Measurements from ENCODE around the gene PDSS2. TPM values are rescaled to one million over a fixed set of nuclear protein-coding genes. Genes with fewer than 3 reads are reported as not detected.
"Not testable (repeated sequence)": the region's sequence is repeated elsewhere in the genome, so short reads cannot be mapped to it uniquely, and the experiment has no call there.

The PDSS2 gene
- total RNA-seq, 8 experiments from 2014 or later, result 6.8 to 14.4 (median 8.7) TPM

DNA sequence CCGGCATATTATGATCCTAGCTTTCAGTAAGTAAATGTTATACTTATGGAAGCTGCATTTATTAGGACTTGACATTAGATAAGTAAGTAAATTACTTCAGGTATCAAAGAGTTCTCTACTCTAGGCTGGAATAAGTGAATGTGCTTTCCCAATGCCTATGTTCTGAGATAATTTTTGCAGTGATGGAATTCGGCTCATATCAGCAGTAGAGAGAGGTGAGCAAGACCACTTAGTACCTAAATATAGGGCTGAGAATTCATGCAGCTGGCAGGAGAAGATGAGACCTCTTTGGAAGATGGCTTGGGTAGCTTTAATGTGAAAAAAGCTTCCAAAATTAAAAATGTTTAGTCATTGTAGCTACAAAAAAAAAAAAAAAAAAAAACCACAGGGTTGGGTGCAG lies 330.8 kb downstream of the PDSS2 start:
- in situ Hi-C loops (cut with MboI; ENCODE audit: low pct_unique_long_range_greater_than_20kb in 2 of 9, low sequenced_read_pairs in 9 of 9, unreplicated experiment in 9 of 9), result no loop called here

GRCh38 chr6:107128175-107128574 lies 331.2 kb downstream of the PDSS2 start:
- in situ Hi-C loops (cut with MboI; ENCODE audit: low pct_unique_long_range_greater_than_20kb in 2 of 9, low sequenced_read_pairs in 9 of 9, unreplicated experiment in 9 of 9), result no loop called here

More for the DNA sequence above, 330.8 kb downstream of the PDSS2 start:
- ATAC-seq (replicated peaks in 6 of 8), result no peak
- Histone ChIP-seq H3K27ac (no peak overlapping the region), H3K4me3 (no peak overlapping the region), H3K4me1 (replicated peaks in 1 of 2) (peaks cover 3 to 6% of the 10 kb centered on the region in 2 donors)
- 65 to 100% (median 92%) methylated on average over 1 to 2 of the region's 2 CpGs; no CpG with 5 or more reads in 1 of the 10 experiments for WGBS, 10 experiments

GRCh38 chr6:107125771-107126170 lies 333.6 kb downstream of the PDSS2 start:
- no peak for ATAC-seq (replicated peaks in 6 of 8)
- peaks cover 3 to 6% of the 10 kb centered on the region in 2 donors for H3K4me1 ChIP-seq (replicated peaks in 1 of 2)
- H3K4me3 ChIP-seq, result no peak overlapping the region
- WGBS, 10 experiments, result 60 to 94% (median 78%) methylated on average over 1 to 4 of the region's 5 CpGs; no CpG with 5 or more reads in 4 of the 10 experiments
- in situ Hi-C loops (cut with MboI; ENCODE audit: low pct_unique_long_range_greater_than_20kb in 2 of 9, low sequenced_read_pairs in 9 of 9, unreplicated experiment in 9 of 9), result no loop called here
- no peak overlapping the region for H3K27ac ChIP-seq

More at GRCh38 chr6:107128175-107128574, 331.2 kb downstream of the PDSS2 start:
- H3K27ac ChIP-seq, result no peak overlapping the region
- 57 to 100% (median 86%) methylated on average over 1 of the region's 1 CpG; no CpG with 5 or more reads in 3 of the 10 experiments for WGBS, 10 experiments
- peaks cover 3 to 6% of the 10 kb centered on the region in 2 donors for H3K4me1 ChIP-seq (replicated peaks in 1 of 2)
- no peak overlapping the region for H3K4me3 ChIP-seq
- ATAC-seq (replicated peaks in 6 of 8), result no peak

DNA sequence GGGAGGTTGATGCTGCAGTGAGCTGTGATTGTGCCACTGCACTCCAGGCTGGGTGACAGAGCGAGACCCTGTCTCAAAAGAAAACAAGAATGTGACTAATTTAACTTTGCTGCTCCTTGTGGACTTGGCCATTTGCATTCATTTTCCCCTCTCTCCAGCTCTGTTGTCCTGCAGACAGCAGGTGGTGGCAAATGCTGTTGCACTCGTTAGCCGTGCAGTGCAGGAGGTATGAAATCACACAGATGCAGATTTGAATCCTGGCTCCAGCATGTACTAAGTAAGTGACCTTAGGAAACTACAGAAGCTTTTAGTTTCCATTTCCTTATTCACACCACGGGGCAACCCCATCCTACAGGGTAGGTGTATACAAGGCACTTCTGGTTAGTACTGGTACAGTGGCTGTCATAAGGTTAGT lies 334.4 kb downstream of the PDSS2 start:
- H3K27ac ChIP-seq, result no peak overlapping the region
- peak; percentile 22 to 96 (median 78) for ATAC-seq (replicated peaks in 6 of 8)
- H3K4me3 ChIP-seq, result no peak overlapping the region
- peaks cover 3 to 6% of the 10 kb centered on the region in 2 donors for H3K4me1 ChIP-seq (replicated peaks in 1 of 2)
- in situ Hi-C loops (cut with MboI; ENCODE audit: low pct_unique_long_range_greater_than_20kb in 2 of 9, low sequenced_read_pairs in 9 of 9, unreplicated experiment in 9 of 9), result no loop called here
- WGBS, 10 experiments, result 0 to 33% (median 17%) methylated on average over 1 to 4 of the region's 4 CpGs; no CpG with 5 or more reads in 4 of the 10 experiments

GRCh38 chr6:107123501-107123900 lies 335.9 kb downstream of the PDSS2 start:
- Histone ChIP-seq H3K4me3 (no peak overlapping the region), H3K27ac (no peak overlapping the region), H3K4me1 (replicated peaks in 1 of 2) (peaks cover 3 to 6% of the 10 kb centered on the region in 2 donors)
- in situ Hi-C loops (cut with MboI; ENCODE audit: low pct_unique_long_range_greater_than_20kb in 2 of 9, low sequenced_read_pairs in 9 of 9, unreplicated experiment in 9 of 9), result no loop called here
- ATAC-seq (replicated peaks in 6 of 8), result no peak
- whole genome bisulfite sequencing, 10 experiments, result 60 to 100% (median 100%) methylated on average over 1 to 5 of the region's 6 CpGs; no CpG with 5 or more reads in 1 of the 10 experiments

GRCh38 chr6:107122748-107123147 lies 336.6 kb downstream of the PDSS2 start:
- Histone ChIP-seq H3K27ac (no peak overlapping the region), H3K4me3 (no peak overlapping the region), H3K4me1 (replicated peaks in 1 of 2) (peaks cover 3 to 6% of the 10 kb centered on the region in 2 donors)
- WGBS, 10 experiments, result 90 to 100% (median 100%) methylated on average over 1 to 4 of the region's 4 CpGs; no CpG with 5 or more reads in 3 of the 10 experiments
- in situ Hi-C loops (cut with MboI; ENCODE audit: low pct_unique_long_range_greater_than_20kb in 2 of 9, low sequenced_read_pairs in 9 of 9, unreplicated experiment in 9 of 9), result no loop called here
- no peak for ATAC-seq (replicated peaks in 6 of 8)

GRCh38 chr6:107121964-107122495 lies 337.3 kb downstream of the PDSS2 start:
- Histone ChIP-seq H3K27ac (no peak overlapping the region), H3K4me3 (no peak overlapping the region), H3K4me1 (replicated peaks in 1 of 2) (peaks cover 4 to 6% of the 10 kb centered on the region in 2 donors)
- no peak for ATAC-seq (replicated peaks in 6 of 8)
- in situ Hi-C loops (cut with MboI; ENCODE audit: low pct_unique_long_range_greater_than_20kb in 2 of 9, low sequenced_read_pairs in 9 of 9, unreplicated experiment in 9 of 9), result no loop called here
- 60 to 100% (median 93%) methylated on average over 1 to 8 of the region's 8 CpGs; no CpG with 5 or more reads in 2 of the 10 experiments for WGBS, 10 experiments

- H3K4me3 ChIP-seq, result no peak overlapping the region
- H3K27ac ChIP-seq, result no peak overlapping the region
- 81 to 100% (median 90%) methylated on average over 1 to 6 of the region's 6 CpGs; no CpG with 5 or more reads in 2 of the 10 experiments for WGBS, 10 experiments
- H3K4me1 ChIP-seq (replicated peaks in 1 of 2), result peaks cover 6 to 7% of the 10 kb centered on the region in 2 donors
- in situ Hi-C loops (cut with MboI; ENCODE audit: low pct_unique_long_range_greater_than_20kb in 2 of 9, low sequenced_read_pairs in 9 of 9, unreplicated experiment in 9 of 9), result no loop called here
- no peak for ATAC-seq (replicated peaks in 6 of 8)
These were observed 338.1 kb downstream of the PDSS2 start for GRCh38 chr6:107121266-107121665.

DNA sequence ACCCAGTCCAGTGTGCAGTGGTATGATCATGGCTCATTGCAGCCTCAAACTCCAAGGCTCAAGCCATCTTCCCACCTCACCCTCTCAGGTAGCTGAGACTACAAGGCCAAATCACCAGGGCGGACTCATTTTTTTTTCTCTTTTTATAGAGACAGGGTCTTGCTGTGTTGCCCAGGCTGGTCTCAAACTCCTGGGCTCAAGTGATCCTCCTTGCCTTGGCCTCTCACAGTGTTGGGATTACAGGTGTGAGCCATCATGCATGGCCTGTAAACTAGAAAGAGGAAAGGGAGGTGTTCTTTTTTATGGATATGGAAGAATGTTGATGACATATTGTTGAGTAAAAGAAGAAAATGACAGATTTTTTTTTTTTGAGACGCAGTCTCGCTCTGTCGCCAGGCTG lies 339.0 kb downstream of the PDSS2 start:
- ATAC-seq (replicated peaks in 6 of 8), result no peak
- WGBS, 10 experiments, result 88 to 100% (median 100%) methylated on average over 1 to 3 of the region's 4 CpGs; no CpG with 5 or more reads in 4 of the 10 experiments
- H3K27ac ChIP-seq, result no peak overlapping the region
- in situ Hi-C loops (cut with MboI; ENCODE audit: low pct_unique_long_range_greater_than_20kb in 2 of 9, low sequenced_read_pairs in 9 of 9, unreplicated experiment in 9 of 9), result no loop called here
- H3K4me1 ChIP-seq (replicated peaks in 1 of 2), result peaks cover 4 to 6% of the 10 kb centered on the region in 2 donors
- no peak overlapping the region for H3K4me3 ChIP-seq

DNA sequence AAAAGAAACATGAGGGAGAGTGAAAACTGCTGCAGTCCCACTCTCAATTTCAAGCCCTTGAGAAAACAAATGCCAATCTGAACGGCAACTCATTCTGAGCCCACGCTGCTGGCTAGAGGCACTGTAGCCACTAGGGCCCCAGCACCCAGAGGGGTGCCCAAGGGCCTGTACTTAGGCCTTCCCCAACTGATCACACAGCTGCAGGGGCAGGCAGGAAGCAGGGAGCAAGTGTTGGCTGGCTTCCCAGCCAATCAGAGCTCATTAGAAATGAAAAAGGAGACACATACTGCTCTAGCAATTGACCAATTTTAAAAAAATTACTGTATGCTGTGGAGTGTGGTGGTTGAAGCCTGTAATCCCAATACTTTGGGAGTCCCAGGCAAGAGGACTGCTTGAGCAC lies 340.4 kb downstream of the PDSS2 start:
- 29 to 80% (median 45%) methylated on average over 1 to 2 of the region's 2 CpGs; no CpG with 5 or more reads in 6 of the 10 experiments for WGBS, 10 experiments
- Histone ChIP-seq H3K27ac (no peak overlapping the region), H3K4me1 (replicated peaks in 1 of 2) (peaks cover 0 to 4% of the 10 kb centered on the region in 2 donors), H3K4me3 (no peak overlapping the region)
- ATAC-seq (replicated peaks in 6 of 8), result no peak
- in situ Hi-C loops (cut with MboI; ENCODE audit: low pct_unique_long_range_greater_than_20kb in 2 of 9, low sequenced_read_pairs in 9 of 9, unreplicated experiment in 9 of 9), result no loop called here

- H3K27ac ChIP-seq; H3K4me3 ChIP-seq; H3K4me1 ChIP-seq (replicated peaks in 1 of 2); in situ Hi-C loops (cut with MboI; ENCODE audit: low pct_unique_long_range_greater_than_20kb in 2 of 9, low sequenced_read_pairs in 9 of 9, unreplicated experiment in 9 of 9); ATAC-seq (replicated peaks in 6 of 8): not testable (repeated sequence)
- WGBS, 10 experiments, result 80 to 96% (median 93%) methylated on average over 2 to 7 of the region's 9 CpGs; no CpG with 5 or more reads in 5 of the 10 experiments
These were observed 340.8 kb downstream of the PDSS2 start for GRCh38 chr6:107118540-107118939.

DNA sequence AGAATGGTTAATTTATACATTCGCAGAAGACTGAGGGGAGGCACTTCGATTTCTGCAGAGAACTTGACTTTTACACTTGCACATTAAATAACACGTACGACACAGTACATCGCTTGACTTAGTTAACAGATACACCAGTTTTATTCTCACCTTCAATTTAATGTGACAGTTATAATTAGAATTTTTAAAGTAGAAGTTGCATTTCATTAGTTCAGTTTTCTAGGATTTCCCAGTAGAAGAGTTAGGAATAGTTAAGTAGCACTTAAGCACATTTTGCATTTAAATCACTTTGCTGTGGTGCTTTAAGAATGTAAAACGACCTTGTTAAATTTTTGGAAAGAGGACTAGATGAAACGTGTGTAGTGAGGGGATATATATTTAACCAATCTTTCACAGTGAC lies 342.4 kb downstream of the PDSS2 start:
- Histone ChIP-seq H3K27ac (peak overlapping the region in 1 of 2 donors; percentile 98), H3K4me3 (peak overlapping the region; percentile 76 to 97 (median 88)), H3K4me1 (replicated peaks in 1 of 2) (peaks cover 9 to 11% of the 10 kb centered on the region in 2 donors)
- 0 to 29% (median 5%) methylated on average over 3 to 7 of the region's 7 CpGs for WGBS, 10 experiments
- no peak for ATAC-seq (replicated peaks in 6 of 8)
- in situ Hi-C loops (cut with MboI; ENCODE audit: low pct_unique_long_range_greater_than_20kb in 2 of 9, low sequenced_read_pairs in 9 of 9, unreplicated experiment in 9 of 9), result no loop called here

DNA sequence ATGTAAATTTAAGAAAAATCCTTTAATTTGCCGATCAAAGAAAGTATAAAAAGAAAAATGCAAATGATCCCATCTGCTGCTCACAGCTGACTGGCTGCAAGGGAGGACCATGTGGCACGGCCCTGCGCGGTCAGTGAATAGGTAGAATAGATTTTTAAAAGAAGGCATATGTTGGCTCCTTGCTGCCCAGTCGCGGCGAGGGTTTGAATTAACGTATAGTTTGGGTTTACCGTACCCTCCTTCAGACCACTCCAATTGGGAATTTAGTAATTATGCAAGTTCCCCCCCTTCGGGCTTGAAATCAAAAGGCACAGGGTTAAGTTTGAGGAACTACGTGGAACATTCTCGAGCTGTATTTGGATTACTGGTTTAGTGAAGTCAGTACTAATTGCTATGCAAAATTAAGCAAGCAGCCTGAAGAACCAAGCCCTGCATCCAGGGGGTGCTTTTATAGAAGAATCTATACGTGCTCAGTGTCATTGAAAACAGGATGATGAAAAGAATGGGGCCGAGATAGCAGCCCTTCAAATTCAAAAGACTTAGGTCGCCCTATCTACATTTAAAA lies 343.0 kb downstream of the PDSS2 start:
- ATAC-seq (replicated peaks in 6 of 8), result peak; percentile 20 to 46 (median 32)
- in situ Hi-C loops (cut with MboI; ENCODE audit: low pct_unique_long_range_greater_than_20kb in 2 of 9, low sequenced_read_pairs in 9 of 9, unreplicated experiment in 9 of 9), result no loop called here
- Histone ChIP-seq H3K27ac (peak overlapping the region; percentile 95 to 98), H3K4me3 (peak overlapping the region; percentile 76 to 97 (median 88)), H3K4me1 (replicated peaks in 1 of 2) (peaks cover 9 to 11% of the 10 kb centered on the region in 2 donors)
- WGBS, 10 experiments, result 0 to 12% (median 0%) methylated on average over 5 to 14 of the region's 15 CpGs

Measured in motor neuron (in vitro differentiated cells).